Measurements from ENCODE around the gene CSK.

DNA sequence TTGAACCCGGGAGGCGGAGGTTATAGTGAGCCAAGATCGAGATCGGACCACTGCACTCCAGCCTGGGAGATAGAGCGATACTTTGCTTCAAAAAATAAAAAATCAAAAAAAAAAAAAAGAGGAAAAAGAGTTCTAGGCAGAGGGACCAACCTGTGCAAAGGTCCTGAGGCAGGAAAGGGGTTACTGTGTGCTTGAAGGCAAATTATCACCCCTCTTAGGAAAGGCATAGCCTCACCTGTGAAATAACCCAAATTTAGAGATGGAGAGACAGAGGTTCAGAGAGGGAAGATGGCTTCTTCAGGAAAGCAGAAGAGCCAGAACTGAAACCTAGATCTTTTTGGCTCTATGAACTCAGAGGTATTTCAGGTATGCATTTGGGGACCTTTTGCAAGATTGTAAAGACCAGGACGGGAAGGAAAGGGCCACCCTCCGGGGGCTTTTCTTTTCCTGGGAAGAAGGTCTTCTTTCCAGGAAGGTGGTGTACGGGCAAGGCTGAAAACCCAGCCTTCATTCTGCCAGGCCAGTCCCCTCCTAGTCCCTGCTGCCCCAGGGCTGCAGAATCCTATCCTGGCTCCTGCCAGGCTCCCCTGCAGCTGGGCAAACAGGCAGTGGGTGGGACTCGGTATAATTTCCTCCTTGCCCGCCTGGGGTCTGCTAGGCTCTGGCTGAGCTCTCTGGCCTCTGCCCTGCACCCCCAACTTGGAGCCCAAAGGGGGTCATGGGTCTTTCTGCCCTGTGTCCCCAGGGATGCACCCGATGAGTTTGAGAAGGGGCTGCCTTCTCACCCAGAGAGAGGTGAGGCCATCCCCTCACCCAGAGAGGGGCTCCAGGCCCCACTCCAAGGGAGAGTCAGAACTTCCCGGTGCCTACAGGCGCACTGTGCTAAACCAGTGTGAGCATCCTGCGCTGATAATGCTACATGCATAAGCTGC lies 14.4 kb upstream of the CSK start:
- TF ChIP-seq EZH2 (IDR thresholded peaks at IDR 0.05) (no peak), POLR2AphosphoS5 (IDR thresholded peaks at IDR 0.05; ENCODE audit: borderline replicate concordance, low read depth, low read length) (no peak)
